Coronary artery (tissue), 2 donors: ENCODE data around the gene MPP7.

ENCODE experiments used
- DNase-seq: peaks from one replicate; pipeline ENCODE4 v3.0.0-alpha.2; 2017; ENCODE audit warnings: low spot score
- H3K27ac ChIP-seq, 2 donors: fragments of 200-600 bp; sonication (generic); one replicate each; pipeline ENCODE4 v1.5.1; 2016 to 2019
- H3K4me3 ChIP-seq: fragments of 200-600 bp; sonication (generic); 2 replicates; pipeline ENCODE4 v1.5.1; 2016; ENCODE audit warnings: mild to moderate bottlenecking, moderate library complexity
- TF ChIP-seq, protein P1 (sequence below): fragments of 200-600 bp; sonication (generic); IDR thresholded peaks from one replicate; pipeline ENCODE4 v1.5.1; 2019; ENCODE audit warnings: antibody characterized with exemption

Gene MPP7

GRCh38 chr10:28295336-28295735 is 7.5 kb downstream of the MPP7 start:
- DNase-seq, result no peak
- TF ChIP-seq, protein P1, sequence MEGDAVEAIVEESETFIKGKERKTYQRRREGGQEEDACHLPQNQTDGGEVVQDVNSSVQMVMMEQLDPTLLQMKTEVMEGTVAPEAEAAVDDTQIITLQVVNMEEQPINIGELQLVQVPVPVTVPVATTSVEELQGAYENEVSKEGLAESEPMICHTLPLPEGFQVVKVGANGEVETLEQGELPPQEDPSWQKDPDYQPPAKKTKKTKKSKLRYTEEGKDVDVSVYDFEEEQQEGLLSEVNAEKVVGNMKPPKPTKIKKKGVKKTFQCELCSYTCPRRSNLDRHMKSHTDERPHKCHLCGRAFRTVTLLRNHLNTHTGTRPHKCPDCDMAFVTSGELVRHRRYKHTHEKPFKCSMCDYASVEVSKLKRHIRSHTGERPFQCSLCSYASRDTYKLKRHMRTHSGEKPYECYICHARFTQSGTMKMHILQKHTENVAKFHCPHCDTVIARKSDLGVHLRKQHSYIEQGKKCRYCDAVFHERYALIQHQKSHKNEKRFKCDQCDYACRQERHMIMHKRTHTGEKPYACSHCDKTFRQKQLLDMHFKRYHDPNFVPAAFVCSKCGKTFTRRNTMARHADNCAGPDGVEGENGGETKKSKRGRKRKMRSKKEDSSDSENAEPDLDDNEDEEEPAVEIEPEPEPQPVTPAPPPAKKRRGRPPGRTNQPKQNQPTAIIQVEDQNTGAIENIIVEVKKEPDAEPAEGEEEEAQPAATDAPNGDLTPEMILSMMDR, result no peak
- Histone ChIP-seq H3K4me3 (no peak overlapping the region), H3K27ac (peak overlapping the region; percentile 73 to 87)

- TF ChIP-seq, protein P1, result no peak
- H3K27ac ChIP-seq, result peak overlapping the region; percentile 73 to 87
- no peak overlapping the region for H3K4me3 ChIP-seq
- no peak for DNase-seq
Observed at GRCh38 chr10:28294809-28295208, 8.1 kb downstream of the MPP7 start.

DNA sequence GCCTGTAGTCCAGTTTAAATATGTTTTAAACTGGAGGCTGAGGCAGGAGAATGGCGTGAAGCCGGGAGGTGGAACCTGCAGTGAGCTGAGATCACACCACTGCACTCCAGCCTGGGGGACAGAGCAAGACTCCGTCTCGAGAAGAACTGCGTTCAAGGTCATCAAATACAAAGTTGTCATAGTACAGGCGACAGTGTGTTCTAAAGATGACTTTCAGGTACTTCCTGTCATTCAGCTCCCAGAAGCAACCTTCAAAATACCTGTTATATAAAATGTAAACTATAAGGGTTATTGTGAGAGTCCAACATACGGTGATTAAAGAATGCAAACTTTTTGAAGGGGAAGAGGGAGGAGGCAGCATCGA is 8.7 kb downstream of the MPP7 start:
- peak overlapping the region; percentile 19 for H3K4me3 ChIP-seq
- TF ChIP-seq, protein P1, result no peak
- peak overlapping the region; percentile 73 to 87 for H3K27ac ChIP-seq
- no peak for DNase-seq

GRCh38 chr10:28293236-28294168 is 9.4 kb downstream of the MPP7 start:
- DNase-seq, result no peak
- TF ChIP-seq, protein P1, result no peak
- peak overlapping the region; percentile 73 to 87 for H3K27ac ChIP-seq

DNA sequence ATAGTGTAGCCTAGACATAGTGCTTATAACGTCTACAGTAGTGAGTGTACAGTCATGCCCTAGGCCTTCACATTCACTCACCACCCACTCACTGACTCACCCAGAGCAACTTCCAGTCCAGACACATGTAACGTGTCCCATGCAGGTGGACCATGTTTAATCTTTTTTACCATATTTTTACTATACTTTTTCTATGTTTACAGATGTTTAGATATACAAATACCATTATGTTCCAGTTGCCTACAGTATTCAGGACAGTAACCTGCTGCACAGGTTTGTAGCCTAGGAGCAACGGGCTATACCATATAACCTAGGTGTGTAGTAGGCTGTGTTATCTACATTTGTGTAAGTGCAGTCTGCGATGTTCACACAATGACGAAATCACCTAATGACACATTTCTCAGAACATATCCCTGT is 11.0 kb downstream of the MPP7 start:
- no peak overlapping the region for H3K4me3 ChIP-seq
- DNase-seq, result no peak
- TF ChIP-seq, protein P1, result no peak
- peak overlapping the region in 1 of 2 donors; percentile 78 for H3K27ac ChIP-seq

More at GRCh38 chr10:28293236-28294168, 9.4 kb downstream of the MPP7 start:
- no peak overlapping the region for H3K4me3 ChIP-seq

DNA sequence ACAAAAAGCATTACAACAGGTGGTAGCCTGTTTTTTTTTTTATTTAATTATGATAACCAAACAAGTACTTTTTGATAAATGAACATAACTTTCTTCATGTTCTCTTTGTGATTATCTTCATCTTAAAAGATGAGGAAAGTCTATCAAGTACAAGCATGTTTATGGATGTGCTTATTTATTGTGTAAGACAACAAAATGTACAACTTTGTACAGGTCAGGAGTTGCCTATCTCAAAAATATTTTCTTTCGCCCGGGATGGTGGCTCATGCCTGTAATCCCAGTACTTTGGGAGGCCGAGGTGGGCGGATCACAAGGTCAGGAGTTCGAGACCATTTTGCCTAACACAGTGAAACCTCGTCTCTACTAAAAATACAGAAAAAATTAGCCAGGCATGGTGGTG is 17.0 kb downstream of the MPP7 start:
- H3K4me3 ChIP-seq, result no peak overlapping the region
- H3K27ac ChIP-seq, result no peak overlapping the region
- no peak for DNase-seq
- TF ChIP-seq, protein P1, result no peak

DNA sequence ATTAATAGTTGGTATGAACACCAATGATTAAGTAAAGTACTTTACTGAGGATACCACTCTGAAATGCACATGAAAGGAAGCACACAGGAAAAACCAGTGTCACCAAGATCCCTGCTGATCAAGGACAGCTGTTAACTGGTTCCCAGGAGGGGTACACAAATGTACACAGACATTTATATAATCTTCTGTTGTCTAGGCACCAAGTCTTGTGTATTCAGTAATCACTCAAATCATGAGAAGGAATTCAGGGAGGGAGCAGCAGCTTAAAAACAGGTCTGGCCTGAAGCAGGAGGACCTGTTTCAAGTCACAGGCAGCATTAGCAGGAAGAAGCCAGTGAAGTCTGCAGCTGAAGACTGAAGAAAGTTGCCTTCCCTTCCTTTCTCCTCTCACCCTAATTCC is 18.7 kb downstream of the MPP7 start:
- TF ChIP-seq, protein P1, result no peak
- H3K27ac ChIP-seq, result peak overlapping the region in 1 of 2 donors; percentile 90
- H3K4me3 ChIP-seq, result no peak overlapping the region
- DNase-seq, result no peak
